ENCODE data around the gene UBE2L3.

The UBE2L3 gene

DNA sequence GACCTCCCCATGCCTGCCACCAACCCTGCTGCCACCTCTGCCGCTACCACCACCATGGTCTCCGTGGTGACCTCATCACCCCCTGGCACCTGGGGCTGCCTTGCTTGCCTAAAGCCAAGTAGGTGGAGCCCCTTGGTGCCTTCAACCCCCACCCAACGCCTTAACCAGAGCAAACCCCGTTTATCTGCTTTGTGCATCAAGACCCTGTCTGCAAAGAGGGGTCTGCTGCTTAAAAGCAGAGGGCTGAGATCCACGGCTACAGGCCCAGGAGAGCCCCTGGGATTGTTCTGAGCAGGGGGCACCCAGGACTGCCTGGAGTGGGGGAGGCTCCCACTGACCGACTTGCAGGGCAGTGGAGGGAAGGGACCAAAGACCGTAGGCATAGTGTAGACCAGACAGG lies 93.4 kb downstream of the UBE2L3 start:
- H3K4me3 ChIP-seq (ENCODE audit: low read length) = no peak overlapping the region
- H2AFZ ChIP-seq (ENCODE audit: low read length) = no peak overlapping the region
- no peak for DNase-seq
- no peak overlapping the region for H3K9ac ChIP-seq (ENCODE audit: low read length)
- H3K36me3 ChIP-seq (replicated peaks; ENCODE audit: insufficient read depth, low read length) = no peaks in the 10 kb centered on the region
- no peaks in the 10 kb centered on the region for H3K79me2 ChIP-seq (ENCODE audit: low read length)
- H3K4me2 ChIP-seq (ENCODE audit: low read depth, low read length) = no peak overlapping the region
- TF ChIP-seq, protein P1, sequence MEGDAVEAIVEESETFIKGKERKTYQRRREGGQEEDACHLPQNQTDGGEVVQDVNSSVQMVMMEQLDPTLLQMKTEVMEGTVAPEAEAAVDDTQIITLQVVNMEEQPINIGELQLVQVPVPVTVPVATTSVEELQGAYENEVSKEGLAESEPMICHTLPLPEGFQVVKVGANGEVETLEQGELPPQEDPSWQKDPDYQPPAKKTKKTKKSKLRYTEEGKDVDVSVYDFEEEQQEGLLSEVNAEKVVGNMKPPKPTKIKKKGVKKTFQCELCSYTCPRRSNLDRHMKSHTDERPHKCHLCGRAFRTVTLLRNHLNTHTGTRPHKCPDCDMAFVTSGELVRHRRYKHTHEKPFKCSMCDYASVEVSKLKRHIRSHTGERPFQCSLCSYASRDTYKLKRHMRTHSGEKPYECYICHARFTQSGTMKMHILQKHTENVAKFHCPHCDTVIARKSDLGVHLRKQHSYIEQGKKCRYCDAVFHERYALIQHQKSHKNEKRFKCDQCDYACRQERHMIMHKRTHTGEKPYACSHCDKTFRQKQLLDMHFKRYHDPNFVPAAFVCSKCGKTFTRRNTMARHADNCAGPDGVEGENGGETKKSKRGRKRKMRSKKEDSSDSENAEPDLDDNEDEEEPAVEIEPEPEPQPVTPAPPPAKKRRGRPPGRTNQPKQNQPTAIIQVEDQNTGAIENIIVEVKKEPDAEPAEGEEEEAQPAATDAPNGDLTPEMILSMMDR (IDR thresholded peaks at IDR 0.05; ENCODE audit: low read length) = no peak
- H4K20me1 ChIP-seq (ENCODE audit: insufficient read depth, low read length) = no peaks in the 10 kb centered on the region
- H3F3A ChIP-seq (ENCODE audit: insufficient read depth, low read length) = peaks cover 11% of the 10 kb centered on the region
- H3K27ac ChIP-seq (ENCODE audit: low read length) = no peak overlapping the region
- peaks cover 14% of the 10 kb centered on the region for H3K27me3 ChIP-seq (replicated peaks; ENCODE audit: insufficient read depth, low read length)
- H3K9me3 ChIP-seq (replicated peaks; ENCODE audit: insufficient read depth, low read length) = no peaks in the 10 kb centered on the region
- H3K4me1 ChIP-seq (ENCODE audit: low read length) = peaks cover 7% of the 10 kb centered on the region
- H3K9me2 ChIP-seq (replicated peaks; ENCODE audit: insufficient read depth, low read length) = no peaks in the 10 kb centered on the region

- Histone ChIP-seq H3K9me3 (replicated peaks; ENCODE audit: insufficient read depth, low read length) (no peaks in the 10 kb centered on the region), H4K20me1 (ENCODE audit: insufficient read depth, low read length) (no peaks in the 10 kb centered on the region), H3K4me2 (ENCODE audit: low read depth, low read length) (no peak overlapping the region), H3K4me1 (ENCODE audit: low read length) (peaks cover 3% of the 10 kb centered on the region), H2AFZ (ENCODE audit: low read length) (no peak overlapping the region), H3K4me3 (ENCODE audit: low read length) (no peak overlapping the region), H3K27ac (ENCODE audit: low read length) (no peak overlapping the region), H3F3A (ENCODE audit: insufficient read depth, low read length) (peaks cover 5% of the 10 kb centered on the region; the same call in 1 of the 2 replicates), H3K27me3 (replicated peaks; ENCODE audit: insufficient read depth, low read length) (peaks cover 14% of the 10 kb centered on the region), H3K36me3 (replicated peaks; ENCODE audit: insufficient read depth, low read length) (no peaks in the 10 kb centered on the region), H3K9me2 (replicated peaks; ENCODE audit: insufficient read depth, low read length) (no peaks in the 10 kb centered on the region), H3K79me2 (ENCODE audit: low read length) (peaks cover 5% of the 10 kb centered on the region), H3K9ac (ENCODE audit: low read length) (no peak overlapping the region)
- DNase-seq = no peak
- TF ChIP-seq EZH2 (optimal IDR thresholded peaks at IDR 0.05; ENCODE audit: low read depth, low read length) (no peak), EZH2phosphoT487 (IDR thresholded peaks at IDR 0.05; ENCODE audit: low read length) (no peak)
- TF ChIP-seq, protein P1 (IDR thresholded peaks at IDR 0.05; ENCODE audit: low read length) = no peak
These were observed 94.5 kb downstream of the UBE2L3 start for GRCh38 chr22:21661991-21662390.

DNA sequence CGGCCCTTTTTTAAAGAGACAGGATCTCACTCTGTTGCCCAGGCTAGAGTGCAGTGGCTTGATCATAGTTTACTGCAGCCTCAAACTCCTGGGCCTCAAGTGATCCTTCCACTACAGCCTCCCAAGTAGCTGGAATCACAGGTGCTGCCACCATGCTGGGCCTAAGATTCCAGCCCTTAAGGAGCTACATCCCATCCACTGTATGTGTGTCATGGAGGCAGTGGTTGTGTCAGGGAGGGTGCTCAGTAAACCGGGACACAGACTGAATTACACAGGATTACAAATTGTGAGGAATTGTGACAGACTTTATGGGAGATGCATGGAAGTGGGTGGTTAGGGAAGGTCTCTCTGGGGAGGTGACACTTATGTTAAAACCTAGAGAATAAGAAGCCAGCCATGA lies 96.2 kb downstream of the UBE2L3 start:
- H3K79me2 ChIP-seq (ENCODE audit: low read length) = peaks cover 14% of the 10 kb centered on the region
- H3K36me3 ChIP-seq (replicated peaks; ENCODE audit: insufficient read depth, low read length) = no peaks in the 10 kb centered on the region
- DNase-seq = no peak
- peaks cover 3% of the 10 kb centered on the region; the same call in 1 of the 2 replicates for H3F3A ChIP-seq (ENCODE audit: insufficient read depth, low read length)
- H3K4me1 ChIP-seq (ENCODE audit: low read length) = no peaks in the 10 kb centered on the region
- no peaks in the 10 kb centered on the region for H3K9me3 ChIP-seq (replicated peaks; ENCODE audit: insufficient read depth, low read length)
- H3K27ac ChIP-seq (ENCODE audit: low read length) = no peak overlapping the region
- no peaks in the 10 kb centered on the region for H4K20me1 ChIP-seq (ENCODE audit: insufficient read depth, low read length)
- no peak overlapping the region for H3K4me3 ChIP-seq (ENCODE audit: low read length)
- H2AFZ ChIP-seq (ENCODE audit: low read length) = no peak overlapping the region
- H3K9me2 ChIP-seq (replicated peaks; ENCODE audit: insufficient read depth, low read length) = no peaks in the 10 kb centered on the region
- H3K27me3 ChIP-seq (replicated peaks; ENCODE audit: insufficient read depth, low read length) = peaks cover 14% of the 10 kb centered on the region
- TF ChIP-seq, protein P1 (IDR thresholded peaks at IDR 0.05; ENCODE audit: low read length) = no peak
- TF ChIP-seq EZH2phosphoT487 (IDR thresholded peaks at IDR 0.05; ENCODE audit: low read length) = no peak
- TF ChIP-seq EZH2 (optimal IDR thresholded peaks at IDR 0.05; ENCODE audit: low read depth, low read length) = no peak
- H3K4me2 ChIP-seq (ENCODE audit: low read depth, low read length) = no peak overlapping the region
- H3K9ac ChIP-seq (ENCODE audit: low read length) = no peak overlapping the region

Measured in MM.1S (cell line).